ENCODE measurements around the gene TCEAL8. TPM values are rescaled to one million over a fixed set of nuclear protein-coding genes. Genes with fewer than 3 reads are reported as not detected.

The TCEAL8 gene
- total RNA-seq, 4 donors from 2014 or later, result 49.7 to 56.9 (median 54.2) TPM

- TF ChIP-seq POLR2AphosphoS5 (IDR thresholded peaks at IDR 0.05), result no peak
- TF ChIP-seq EP300 (IDR thresholded peaks at IDR 0.05), result no peak
- no peak for TF ChIP-seq POLR2A (IDR thresholded peaks at IDR 0.05; ENCODE audit: low read depth)
- no peak for TF ChIP-seq CTCF (IDR thresholded peaks at IDR 0.05)
- no peak for DNase-seq (ENCODE audit: extremely low spot score)
- intact Hi-C loops (cut with DNase I), result no loop called here
- H3K27ac ChIP-seq (replicated peaks in 1 of 4), result no peak overlapping the region
- H3K4me1 ChIP-seq, result peaks cover 0 to 11% (median 3%) of the 10 kb centered on the region in 4 donors
- H3K27me3 ChIP-seq, result no peaks in the 10 kb centered on the region
- H3K4me3 ChIP-seq, result no peak overlapping the region
- peaks cover 0 to 5% (median 2%) of the 10 kb centered on the region in 4 donors for H3K36me3 ChIP-seq
- H3K9me3 ChIP-seq, result no peaks in the 10 kb centered on the region
Measured at GRCh38 chrX:103256651-103257050, 1.7 kb upstream of the TCEAL8 start.

GRCh38 chrX:103254171-103254824, 657 bp downstream of the TCEAL8 start:
- Histone ChIP-seq H3K36me3 (peaks cover 0 to 5% (median 2%) of the 10 kb centered on the region in 4 donors), H3K9me3 (no peaks in the 10 kb centered on the region), H3K4me3 (peak overlapping the region; percentile 57 to 67 (median 63)), H3K27ac (replicated peaks in 1 of 4) (peak overlapping the region; percentile 85 to 89 (median 88)), H3K27me3 (no peaks in the 10 kb centered on the region), H3K4me1 (peaks cover 0 to 11% (median 3%) of the 10 kb centered on the region in 4 donors)
- intact Hi-C loops (cut with DNase I), result loop anchor here (5.0 kb wide), 1 partner anchor 37 kb away; the partner anchor contains the start of gene BEX4
- TF ChIP-seq POLR2AphosphoS5 (IDR thresholded peaks at IDR 0.05) (peak in 1 of 2 donors; percentile 17), EP300 (IDR thresholded peaks at IDR 0.05) (no peak)
- no peak for DNase-seq (ENCODE audit: extremely low spot score)
- whole genome bisulfite sequencing, result 19% methylated on average over 22 of the region's 22 CpGs

GRCh38 chrX:103253608-103254007, 1.3 kb downstream of the TCEAL8 start:
- TF ChIP-seq POLR2AphosphoS5 (IDR thresholded peaks at IDR 0.05), result no peak
- TF ChIP-seq EP300 (IDR thresholded peaks at IDR 0.05), result no peak
- TF ChIP-seq CTCF (IDR thresholded peaks at IDR 0.05), result no peak
- TF ChIP-seq POLR2A (IDR thresholded peaks at IDR 0.05; ENCODE audit: low read depth), result no peak
- H3K4me1 ChIP-seq, result peaks cover 0 to 11% (median 3%) of the 10 kb centered on the region in 4 donors
- intact Hi-C loops (cut with DNase I), result loop anchor here (5.0 kb wide), 1 partner anchor 36 kb away; the partner anchor contains the start of gene BEX4
- H3K27me3 ChIP-seq, result no peaks in the 10 kb centered on the region
- peaks cover 0 to 5% (median 2%) of the 10 kb centered on the region in 4 donors for H3K36me3 ChIP-seq
- peak overlapping the region; percentile 85 to 89 (median 88) for H3K27ac ChIP-seq (replicated peaks in 1 of 4)
- DNase-seq (ENCODE audit: extremely low spot score), result no peak
- H3K9me3 ChIP-seq, result no peaks in the 10 kb centered on the region
- WGBS, result 47% methylated on average over 8 of the region's 8 CpGs
- H3K4me3 ChIP-seq, result peak overlapping the region; percentile 57 to 67 (median 63)

- H3K4me3 ChIP-seq, result no peak overlapping the region
- peaks cover 0 to 5% (median 2%) of the 10 kb centered on the region in 4 donors for H3K36me3 ChIP-seq
- peaks cover 0 to 11% (median 3%) of the 10 kb centered on the region in 4 donors for H3K4me1 ChIP-seq
- DNase-seq (ENCODE audit: extremely low spot score), result no peak
- 61% methylated on average over 5 of the region's 5 CpGs for WGBS
- H3K27ac ChIP-seq (replicated peaks in 1 of 4), result no peak overlapping the region
- intact Hi-C loops (cut with DNase I), result loop anchor here (5.0 kb wide), 1 partner anchor 34 kb away; the partner anchor contains the start of gene BEX4
- H3K9me3 ChIP-seq, result no peaks in the 10 kb centered on the region
- H3K27me3 ChIP-seq, result no peaks in the 10 kb centered on the region
- TF ChIP-seq CTCF (IDR thresholded peaks at IDR 0.05) (no peak), EP300 (IDR thresholded peaks at IDR 0.05) (no peak), POLR2AphosphoS5 (IDR thresholded peaks at IDR 0.05) (no peak), POLR2A (IDR thresholded peaks at IDR 0.05; ENCODE audit: low read depth) (no peak)
Measured at GRCh38 chrX:103250977-103251376, 4.0 kb downstream of the TCEAL8 start.

GRCh38 chrX:103249805-103250204, 5.2 kb downstream of the TCEAL8 start:
- peaks cover 0 to 5% (median 2%) of the 10 kb centered on the region in 4 donors for H3K36me3 ChIP-seq
- peaks cover 0 to 11% (median 3%) of the 10 kb centered on the region in 4 donors for H3K4me1 ChIP-seq
- no peak overlapping the region for H3K27ac ChIP-seq (replicated peaks in 1 of 4)
- H3K9me3 ChIP-seq, result no peaks in the 10 kb centered on the region
- TF ChIP-seq POLR2A (IDR thresholded peaks at IDR 0.05; ENCODE audit: low read depth) (no peak), EP300 (IDR thresholded peaks at IDR 0.05) (no peak), POLR2AphosphoS5 (IDR thresholded peaks at IDR 0.05) (no peak), CTCF (IDR thresholded peaks at IDR 0.05) (no peak)
- no peaks in the 10 kb centered on the region for H3K27me3 ChIP-seq
- H3K4me3 ChIP-seq, result no peak overlapping the region
- intact Hi-C loops (cut with DNase I), result loop anchor here (5.0 kb wide), 1 partner anchor 33 kb away; the partner anchor contains the start of gene BEX4
- 65% methylated on average over 1 of the region's 1 CpG for WGBS
- no peak for DNase-seq (ENCODE audit: extremely low spot score)
